A673 (cell line): Measurements from ENCODE around the gene IRAG1. TPM values are rescaled to one million over a fixed set of nuclear protein-coding genes. Genes with fewer than 3 reads are reported as not detected.
A peak's percentile ranks its signal among the peaks of the same experiment; 100 is the strongest.

Source experiments
- BruUV-seq: library from RNA; stranded (reverse); fragments of 400-500 nt; replicated peaks from 2 replicates; lab custom pipeline; 2021; lab: Mats Ljungman, UMichigan
- CTCF ChIA-PET: fragments of 300-600 bp; sonication (Branson Sonifier 250); formaldehyde crosslinking; loops from one replicate; lab custom pipeline; 2022; ENCODE audit warnings: antibody characterized with exemption; lab: Charles Lee
- POLR2A ChIA-PET: fragments of 300-600 bp; sonication (Branson Sonifier 250); formaldehyde crosslinking; loops from one replicate; lab custom pipeline; 2022; ENCODE audit warnings: antibody characterized with exemption; ENCODE audit not compliant: low non-redundant PET; lab: Charles Lee
- DNase-seq: peaks from one replicate; pipeline ENCODE4 v3.0.0-alpha.2; 2015; ENCODE audit warnings: low spot score
- H3K27ac ChIP-seq: fragments of 200-600 bp; sonication (generic); 2 replicates; pipeline ENCODE4 v1.5.1; 2016; ENCODE audit warnings: mixed run types, low read depth, mild to moderate bottlenecking, mixed read lengths, antibody characterized with exemption, low read length; ENCODE audit not compliant: poor library complexity, severe bottlenecking
- H3K27me3 ChIP-seq: fragments of 200-600 bp; sonication (generic); replicated peaks from 2 replicates; pipeline ENCODE4 v1.6.1; 2017; ENCODE audit warnings: mixed run types, low read depth, mild to moderate bottlenecking, mixed read lengths, antibody characterized with exemption, low read length; ENCODE audit not compliant: insufficient read depth, poor library complexity
- H3K36me3 ChIP-seq: fragments of 200-600 bp; sonication (generic); 2 replicates; pipeline ENCODE4 v1.6.1; 2016; ENCODE audit warnings: mixed run types, mild to moderate bottlenecking, mixed read lengths, antibody characterized with exemption, low read length; ENCODE audit not compliant: insufficient read depth, poor library complexity, severe bottlenecking
- H3K4me1 ChIP-seq: fragments of 200-600 bp; sonication (generic); 2 replicates; pipeline ENCODE4 v1.6.1; 2017; ENCODE audit warnings: mixed run types, mild to moderate bottlenecking, mixed read lengths, antibody characterized with exemption, low read length; ENCODE audit not compliant: insufficient read depth, poor library complexity, severe bottlenecking
- H3K4me3 ChIP-seq: fragments of 200-600 bp; sonication (generic); 2 replicates; pipeline ENCODE4 v1.5.1; 2016; ENCODE audit warnings: low read depth, mixed run types, mild to moderate bottlenecking, mixed read lengths, low read length; ENCODE audit not compliant: poor library complexity, severe bottlenecking
- H3K9me3 ChIP-seq: fragments of 200-600 bp; sonication (generic); 2 replicates; pipeline ENCODE4 v1.6.1; 2016; ENCODE audit warnings: mixed run types, low read depth, mild to moderate bottlenecking, mixed read lengths, antibody characterized with exemption, low read length; ENCODE audit not compliant: poor library complexity, severe bottlenecking
- CTCF ChIP-seq: fragments of 300-800, 200-600 bp; sonication (generic); conservative IDR thresholded peaks from 2 replicates; pipeline ENCODE4 v1.5.1; 2017; ENCODE audit warnings: low read depth, mild to moderate bottlenecking, antibody characterized with exemption, low read length, moderate library complexity, mixed read lengths
- EZH2 ChIP-seq: fragments of 200-600 bp; sonication (generic); IDR thresholded peaks from 2 replicates; pipeline ENCODE4 v1.6.1; 2017; ENCODE audit warnings: borderline replicate concordance, low read depth, mild to moderate bottlenecking, mixed read lengths, antibody characterized with exemption, low read length; ENCODE audit not compliant: poor library complexity, severe bottlenecking
- intact Hi-C: fragments of 100-400 bp; cut with micrococcal nuclease; formaldehyde crosslinking; loops from one replicate; pipeline ENCODE4 v1.10.0; 2022; ENCODE audit not compliant: unreplicated experiment
- total RNA-seq: library from RNA; stranded (reverse); gene quantifications from 2 replicates; pipeline ENCODE4 v1.2.3, GENCODE V29; 2021

Gene IRAG1
- total RNA-seq, 1 experiment from 2014 or later: 0.26 TPM

- no TSS peak for BruUV-seq
- TF ChIP-seq EZH2 (no peak), CTCF (no peak)
- Histone ChIP-seq H3K4me1 (peaks cover 30% of the 10 kb centered on the region), H3K36me3 (no peaks in the 10 kb centered on the region), H3K27ac (peak overlapping the region; percentile 60), H3K27me3 (no peaks in the 10 kb centered on the region), H3K4me3 (no peak overlapping the region), H3K9me3 (peaks cover 5% of the 10 kb centered on the region)
- DNase-seq: peak; percentile 52
- POLR2A ChIA-PET: no interaction called here
- CTCF ChIA-PET: no interaction called here
- intact Hi-C loops: loop anchor here (5.0 kb wide), 1 partner anchor 62 kb away; no protein-coding TSS in a partner anchor
Measured at GRCh38 chr11:10728789-10729472, 35.4 kb upstream of the IRAG1 start.

- Histone ChIP-seq H3K9me3 (peaks cover 5% of the 10 kb centered on the region), H3K4me3 (no peak overlapping the region), H3K36me3 (no peaks in the 10 kb centered on the region), H3K27me3 (no peaks in the 10 kb centered on the region), H3K27ac (peak overlapping the region; percentile 60), H3K4me1 (peaks cover 30% of the 10 kb centered on the region)
- ChIA-PET POLR2A (no interaction called here), CTCF (interaction anchor here (0.6 to 1.3 kb wide), 2 partner anchors 8 to 322 kb away, joined by 3 to 5 read pairs; no protein-coding TSS in a partner anchor)
- TF ChIP-seq CTCF (no peak), EZH2 (no peak)
- intact Hi-C loops: loop anchor here (5.0 kb wide), 1 partner anchor 61 kb away; no protein-coding TSS in a partner anchor
- no peak for DNase-seq
- BruUV-seq: no TSS peak
Measured at GRCh38 chr11:10728154-10728553, 34.6 kb upstream of the IRAG1 start.

GRCh38 chr11:10727146-10727851 is 33.7 kb upstream of the IRAG1 start:
- Histone ChIP-seq H3K27me3 (no peaks in the 10 kb centered on the region), H3K4me1 (peaks cover 30% of the 10 kb centered on the region), H3K9me3 (peaks cover 5% of the 10 kb centered on the region), H3K27ac (peak overlapping the region; percentile 60), H3K36me3 (no peaks in the 10 kb centered on the region), H3K4me3 (no peak overlapping the region)
- peak; percentile 58 for DNase-seq
- intact Hi-C loops: loop anchor here (5.0 kb wide), 1 partner anchor 60 kb away; no protein-coding TSS in a partner anchor
- no peak for TF ChIP-seq EZH2
- ChIA-PET CTCF (interaction anchor here (0.6 to 1.3 kb wide), 2 partner anchors 9 to 321 kb away, joined by 3 to 5 read pairs; no protein-coding TSS in a partner anchor), POLR2A (interaction anchor here (0.6 kb wide), 1 partner anchor 81 kb away, joined by 3 read pairs; no protein-coding TSS in a partner anchor)
- BruUV-seq: no TSS peak
